ENCODE data around the gene PITPNC1. TPM values are rescaled to one million over a fixed set of nuclear protein-coding genes. Genes with fewer than 3 reads are reported as not detected.

PITPNC1 gene
- total RNA-seq, 1 experiment from 2014 or later = 37.5 TPM

DNA sequence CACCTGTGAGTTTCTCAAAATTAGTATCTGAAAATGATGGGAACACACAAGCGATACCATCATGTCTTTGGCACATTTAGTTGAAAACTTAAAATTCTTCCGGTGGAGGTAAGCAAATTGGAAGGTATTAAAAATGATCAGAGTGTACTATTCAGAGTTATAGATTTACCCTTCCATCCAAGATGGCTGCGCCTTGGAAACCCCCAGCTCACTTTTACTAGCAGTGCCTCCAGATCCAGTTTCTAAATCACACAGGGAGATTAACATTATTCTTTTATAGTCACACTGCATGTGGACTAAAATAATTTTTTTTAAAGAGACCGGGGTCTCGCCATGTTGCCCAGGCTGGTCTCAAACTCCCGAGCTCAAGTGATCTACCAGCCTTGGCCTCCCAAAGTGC lies 15.0 kb downstream of the PITPNC1 start:
- peaks cover 10% of the 10 kb centered on the region; the same call in 1 of the 2 replicates for H3K79me2 ChIP-seq (ENCODE audit: insufficient read depth, low read length)
- H2BK20ac ChIP-seq (ENCODE audit: low read depth, low read length, poor library complexity, severe bottlenecking) = no peak overlapping the region
- no CpG with 5 or more reads among the region's 6 CpGs for WGBS (ENCODE audit: extremely low coverage, insufficient read length, low lambda C conversion rate)
- no peak overlapping the region for H4K91ac ChIP-seq (ENCODE audit: insufficient read length, low read depth, low read length)
- no peak overlapping the region for H4K8ac ChIP-seq (replicated peaks; ENCODE audit: insufficient read length, low read depth, low read length)
- no peak overlapping the region for H4K5ac ChIP-seq (ENCODE audit: insufficient read length, low read depth, low read length)
- no peak overlapping the region for H3K27ac ChIP-seq (ENCODE audit: insufficient read length, low read depth, low read length)
- Mint-ChIP-seq H3K27ac (no peak overlapping the region), H3K9me3 (no peaks in the 10 kb centered on the region; a peak in 1 of 5 replicates), H3K4me1 (peaks cover 15 to 16% of the 10 kb centered on the region in 2 experiments), H3K4me3 (no peak overlapping the region), H3K36me3 (ENCODE audit: insufficient read depth in 1 of 3, low read depth in 3 of 3) (peaks cover under 1 to 16% (median 8%) of the 10 kb centered on the region in 3 experiments; a peak in 5 of 7 replicates), H3K27me3 (ENCODE audit: low read depth) (no peaks in the 10 kb centered on the region)
- H2BK12ac ChIP-seq (ENCODE audit: insufficient read length, low read depth, low read length) = no peak overlapping the region
- no peak overlapping the region for H3K4me2 ChIP-seq (ENCODE audit: insufficient read depth, insufficient read length, low read length)
- no peak overlapping the region for H2BK15ac ChIP-seq (ENCODE audit: low read depth, low read length)
- no peaks in the 10 kb centered on the region for H3K9me3 ChIP-seq (ENCODE audit: control insufficient read depth, low read depth, low read length)
- H3T11ph ChIP-seq (ENCODE audit: low read length) = no peak overlapping the region
- no peak overlapping the region for H3K14ac ChIP-seq (ENCODE audit: insufficient read depth, low read length)
- H3K23ac ChIP-seq (ENCODE audit: insufficient read length, low read depth, low read length) = no peak overlapping the region
- no peak for DNase-seq
- H3K18ac ChIP-seq (ENCODE audit: insufficient read length, low read depth, low read length) = no peak overlapping the region
- no peaks in the 10 kb centered on the region for H3K4me1 ChIP-seq (ENCODE audit: insufficient read depth, low read length)
- H3K56ac ChIP-seq (ENCODE audit: insufficient read length, low read depth, low read length) = no peak overlapping the region
- TF ChIP-seq, protein P1, sequence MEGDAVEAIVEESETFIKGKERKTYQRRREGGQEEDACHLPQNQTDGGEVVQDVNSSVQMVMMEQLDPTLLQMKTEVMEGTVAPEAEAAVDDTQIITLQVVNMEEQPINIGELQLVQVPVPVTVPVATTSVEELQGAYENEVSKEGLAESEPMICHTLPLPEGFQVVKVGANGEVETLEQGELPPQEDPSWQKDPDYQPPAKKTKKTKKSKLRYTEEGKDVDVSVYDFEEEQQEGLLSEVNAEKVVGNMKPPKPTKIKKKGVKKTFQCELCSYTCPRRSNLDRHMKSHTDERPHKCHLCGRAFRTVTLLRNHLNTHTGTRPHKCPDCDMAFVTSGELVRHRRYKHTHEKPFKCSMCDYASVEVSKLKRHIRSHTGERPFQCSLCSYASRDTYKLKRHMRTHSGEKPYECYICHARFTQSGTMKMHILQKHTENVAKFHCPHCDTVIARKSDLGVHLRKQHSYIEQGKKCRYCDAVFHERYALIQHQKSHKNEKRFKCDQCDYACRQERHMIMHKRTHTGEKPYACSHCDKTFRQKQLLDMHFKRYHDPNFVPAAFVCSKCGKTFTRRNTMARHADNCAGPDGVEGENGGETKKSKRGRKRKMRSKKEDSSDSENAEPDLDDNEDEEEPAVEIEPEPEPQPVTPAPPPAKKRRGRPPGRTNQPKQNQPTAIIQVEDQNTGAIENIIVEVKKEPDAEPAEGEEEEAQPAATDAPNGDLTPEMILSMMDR (conservative IDR thresholded peaks at IDR 0.05) = no peak
- no peak overlapping the region for H2AK5ac ChIP-seq (ENCODE audit: insufficient read length, low read length)
- peaks cover 2% of the 10 kb centered on the region for H3K79me1 ChIP-seq (ENCODE audit: insufficient read depth, low read depth, low read length, poor library complexity, severe bottlenecking)
- H2BK120ac ChIP-seq (ENCODE audit: low read depth, low read length, poor library complexity, severe bottlenecking) = no peak overlapping the region
- H2AFZ ChIP-seq (ENCODE audit: low read length) = no peak overlapping the region
- H3K9ac ChIP-seq (ENCODE audit: extremely low read depth, insufficient read length, low read length) = no peak overlapping the region
- H4K20me1 ChIP-seq (ENCODE audit: control insufficient read depth, insufficient read depth, insufficient read length) = no peaks in the 10 kb centered on the region
- no peak overlapping the region for H3K4ac ChIP-seq (ENCODE audit: low read depth, low read length)
- H3K23me2 ChIP-seq (ENCODE audit: insufficient read length, low read depth, low read length, poor library complexity, severe bottlenecking) = no peaks in the 10 kb centered on the region
- H2BK5ac ChIP-seq (ENCODE audit: insufficient read length, low read length) = no peak overlapping the region
- no peaks in the 10 kb centered on the region for H3K27me3 ChIP-seq (ENCODE audit: insufficient read depth, low read length)

Data from H9 (cell line).